ENCODE results near the gene PDE4D.

Gene PDE4D

DNA sequence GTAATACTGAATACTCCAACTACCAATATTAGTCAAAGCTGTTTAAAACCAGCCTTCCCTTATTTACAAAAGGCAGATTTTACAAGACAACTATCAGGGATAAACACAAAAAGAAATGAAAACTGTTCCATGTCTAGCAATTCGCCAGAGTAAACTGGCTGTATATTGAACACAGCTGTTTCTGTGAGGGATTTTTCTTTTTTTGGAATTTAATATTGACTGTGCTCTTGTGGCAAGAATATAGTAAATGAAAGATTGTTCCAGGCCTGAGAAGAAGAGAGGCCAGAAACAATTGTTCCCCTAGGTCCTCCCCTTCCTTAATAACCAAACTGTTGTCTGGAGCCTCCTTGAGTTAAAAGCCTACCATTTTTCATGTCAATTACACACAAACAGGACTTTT lies 188.6 kb downstream of the PDE4D start:
- no peak for DNase-seq (ENCODE audit: low read depth)
- TF ChIP-seq, protein P1, sequence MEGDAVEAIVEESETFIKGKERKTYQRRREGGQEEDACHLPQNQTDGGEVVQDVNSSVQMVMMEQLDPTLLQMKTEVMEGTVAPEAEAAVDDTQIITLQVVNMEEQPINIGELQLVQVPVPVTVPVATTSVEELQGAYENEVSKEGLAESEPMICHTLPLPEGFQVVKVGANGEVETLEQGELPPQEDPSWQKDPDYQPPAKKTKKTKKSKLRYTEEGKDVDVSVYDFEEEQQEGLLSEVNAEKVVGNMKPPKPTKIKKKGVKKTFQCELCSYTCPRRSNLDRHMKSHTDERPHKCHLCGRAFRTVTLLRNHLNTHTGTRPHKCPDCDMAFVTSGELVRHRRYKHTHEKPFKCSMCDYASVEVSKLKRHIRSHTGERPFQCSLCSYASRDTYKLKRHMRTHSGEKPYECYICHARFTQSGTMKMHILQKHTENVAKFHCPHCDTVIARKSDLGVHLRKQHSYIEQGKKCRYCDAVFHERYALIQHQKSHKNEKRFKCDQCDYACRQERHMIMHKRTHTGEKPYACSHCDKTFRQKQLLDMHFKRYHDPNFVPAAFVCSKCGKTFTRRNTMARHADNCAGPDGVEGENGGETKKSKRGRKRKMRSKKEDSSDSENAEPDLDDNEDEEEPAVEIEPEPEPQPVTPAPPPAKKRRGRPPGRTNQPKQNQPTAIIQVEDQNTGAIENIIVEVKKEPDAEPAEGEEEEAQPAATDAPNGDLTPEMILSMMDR (conservative IDR thresholded peaks at IDR 0.05; ENCODE audit: low read depth, low read length) = no peak
- H3K4me3 ChIP-seq (ENCODE audit: low read depth, low read length) = no peak overlapping the region

DNA sequence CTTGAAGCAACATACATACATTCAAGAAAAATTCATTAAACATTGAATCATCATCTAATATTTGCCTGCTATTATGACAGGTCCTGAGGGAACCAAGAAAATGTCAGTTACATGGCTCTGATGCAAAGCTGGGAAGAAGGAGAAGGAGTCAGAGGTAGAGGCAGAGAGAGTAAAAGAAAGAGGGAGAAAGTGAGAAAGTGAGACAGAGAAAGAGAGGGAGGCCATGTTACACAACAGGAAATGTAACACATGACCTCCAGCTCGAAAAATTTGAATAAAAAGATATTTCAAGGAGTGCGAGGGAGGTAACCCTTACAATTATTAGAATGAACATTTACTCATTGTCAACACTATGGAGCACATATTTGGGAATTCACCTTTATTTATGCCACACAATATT lies 189.7 kb downstream of the PDE4D start:
- DNase-seq (ENCODE audit: low read depth) = no peak
- TF ChIP-seq, protein P1 (conservative IDR thresholded peaks at IDR 0.05; ENCODE audit: low read depth, low read length) = no peak
- H3K4me3 ChIP-seq (ENCODE audit: low read depth, low read length) = no peak overlapping the region

DNA sequence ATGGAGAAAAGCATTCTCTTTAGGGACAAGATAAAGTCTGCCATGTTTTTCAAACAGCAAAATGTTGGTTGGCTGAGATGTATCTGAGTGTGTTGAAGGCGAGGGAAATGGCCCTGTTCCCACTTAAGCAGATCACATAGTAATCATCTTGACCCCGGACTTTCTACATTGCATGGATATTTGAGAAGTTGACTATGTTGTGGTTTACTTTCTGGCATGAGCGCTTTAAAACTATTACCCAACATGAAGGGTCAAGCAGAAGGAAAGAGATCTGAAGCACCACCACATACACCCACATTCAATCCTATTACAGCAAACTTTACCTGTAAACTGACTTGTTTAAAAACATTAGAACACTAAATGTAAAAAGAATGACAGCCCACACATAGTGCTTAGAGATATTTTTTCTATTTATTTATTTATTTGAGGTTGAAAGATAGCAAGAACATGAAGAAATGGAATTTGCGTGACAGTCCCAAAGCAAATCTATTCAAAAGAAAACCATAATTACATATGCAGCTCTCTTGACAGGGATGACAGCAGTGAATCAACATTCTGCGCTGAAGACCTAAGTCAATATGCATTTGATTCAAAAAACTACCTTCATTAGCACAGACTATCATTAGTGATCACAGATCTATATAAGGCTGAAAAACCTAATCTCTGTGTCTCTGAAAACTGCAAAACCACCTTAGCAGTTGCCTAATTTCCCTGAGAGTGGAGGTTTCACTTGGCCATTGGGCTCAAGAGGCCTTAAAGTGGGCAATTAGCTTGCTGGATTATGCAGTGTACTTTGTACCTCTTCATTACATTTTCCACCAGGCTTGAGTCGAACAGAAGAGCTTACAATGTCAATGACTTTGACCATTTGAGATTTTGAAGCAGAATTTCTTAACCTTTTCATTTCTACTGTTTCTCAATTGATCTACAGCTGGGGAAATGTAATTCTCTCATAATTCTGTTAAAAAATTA lies 195.0 kb downstream of the PDE4D start:
- TF ChIP-seq, protein P1 (conservative IDR thresholded peaks at IDR 0.05; ENCODE audit: low read depth, low read length) = no peak
- DNase-seq (ENCODE audit: low read depth) = peak; percentile 94
- H3K4me3 ChIP-seq (ENCODE audit: low read depth, low read length) = no peak overlapping the region

DNA sequence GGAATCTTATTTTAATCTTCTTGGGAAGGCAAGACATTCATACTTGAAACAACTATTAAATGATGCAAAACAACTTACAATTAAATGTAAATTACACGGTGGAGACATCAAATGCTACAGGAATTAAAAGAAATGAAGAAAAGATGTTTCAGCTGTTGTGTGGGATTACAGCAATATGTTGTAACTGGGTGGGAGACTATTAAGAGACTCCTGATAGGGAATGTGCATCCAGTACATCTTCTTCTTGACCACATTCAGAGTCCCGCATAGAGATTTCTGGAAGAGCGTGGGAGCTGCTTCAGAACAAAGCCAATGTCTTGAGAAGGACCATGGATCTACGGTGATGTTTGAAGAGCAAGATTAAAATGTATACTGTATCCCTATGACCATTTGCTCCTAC lies 199.1 kb downstream of the PDE4D start:
- no peak for DNase-seq (ENCODE audit: low read depth)
- TF ChIP-seq, protein P1 (conservative IDR thresholded peaks at IDR 0.05; ENCODE audit: low read depth, low read length) = no peak
- H3K4me3 ChIP-seq (ENCODE audit: low read depth, low read length) = no peak overlapping the region

DNA sequence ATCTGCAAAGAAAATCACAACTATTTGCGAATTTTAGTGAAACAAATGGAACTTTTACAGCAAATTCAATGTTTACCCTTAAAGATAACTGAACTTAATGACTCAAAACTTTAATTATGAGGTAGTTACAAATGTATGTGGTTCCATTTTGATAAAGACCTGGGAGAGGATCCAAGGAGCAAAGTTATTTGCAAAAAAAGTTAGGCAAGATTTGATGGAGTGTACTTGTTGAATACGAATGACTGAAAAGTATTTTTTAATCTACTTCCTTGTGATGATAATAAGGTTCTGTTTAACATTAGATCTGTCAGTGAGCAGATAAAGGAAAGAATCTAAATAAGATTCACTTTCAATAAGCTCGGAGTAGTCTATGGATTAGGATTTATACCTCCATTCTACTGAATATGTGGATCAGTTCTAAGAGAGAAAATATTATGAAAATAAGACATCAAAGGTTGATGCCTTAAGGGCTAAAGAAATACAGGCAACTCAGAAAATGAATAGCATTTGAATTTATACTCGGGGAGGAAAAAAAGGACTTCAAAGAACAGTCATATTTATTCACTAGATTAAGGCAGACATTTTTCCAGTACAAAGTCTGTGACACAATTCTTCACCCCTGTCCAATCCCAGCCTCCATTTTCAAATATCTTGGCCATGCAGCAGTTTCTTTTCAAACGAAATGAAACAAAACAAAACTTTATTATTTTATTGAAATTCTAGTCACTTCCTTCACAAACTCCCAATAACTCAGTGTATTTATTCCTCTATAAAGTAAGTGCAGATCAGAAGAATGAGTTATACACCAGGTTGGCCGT lies 199.8 kb downstream of the PDE4D start:
- H3K4me3 ChIP-seq (ENCODE audit: low read depth, low read length) = no peak overlapping the region
- TF ChIP-seq, protein P1 (conservative IDR thresholded peaks at IDR 0.05; ENCODE audit: low read depth, low read length) = no peak

DNA sequence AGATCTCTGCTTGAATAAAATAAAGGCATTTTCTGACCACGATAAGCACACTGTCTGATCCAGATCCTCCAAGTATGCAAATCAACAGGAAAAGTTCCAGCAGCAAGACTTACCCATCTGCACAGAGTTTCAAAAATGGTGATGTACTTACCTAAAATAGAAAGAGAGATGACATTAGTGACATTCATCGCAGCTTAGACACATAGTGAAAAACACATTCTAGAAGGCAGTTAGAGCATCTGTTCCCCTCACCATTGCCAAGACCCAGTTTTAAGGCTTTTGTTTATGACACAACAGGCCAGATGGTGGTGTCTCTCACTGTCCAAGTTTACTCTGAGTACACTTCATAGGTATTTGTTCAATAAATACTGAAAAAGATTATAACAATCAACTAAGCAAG lies 207.7 kb downstream of the PDE4D start:
- TF ChIP-seq, protein P1 (conservative IDR thresholded peaks at IDR 0.05; ENCODE audit: low read depth, low read length) = peak; percentile 16
- no peak overlapping the region for H3K4me3 ChIP-seq (ENCODE audit: low read depth, low read length)
- peak; percentile 58 for DNase-seq (ENCODE audit: low read depth)

More for the DNA sequence above, 199.8 kb downstream of the PDE4D start:
- DNase-seq (ENCODE audit: low read depth) = peak; percentile 23
